Measurements from ENCODE around the gene ZKSCAN2.

The ZKSCAN2 gene

GRCh38 chr16:25224731-25225319 is 32.8 kb downstream of the ZKSCAN2 start:
- DNase-seq (ENCODE audit: low read depth in 2 of 2) = no peak

GRCh38 chr16:25223964-25224363 is 33.7 kb downstream of the ZKSCAN2 start:
- no peak for DNase-seq (ENCODE audit: low read depth in 2 of 2)

- DNase-seq (ENCODE audit: low read depth in 2 of 2) = no peak
Observed at GRCh38 chr16:25222959-25223358, 34.7 kb downstream of the ZKSCAN2 start.

GRCh38 chr16:25219070-25219737 is 38.4 kb downstream of the ZKSCAN2 start:
- no peak for DNase-seq (ENCODE audit: low read depth in 2 of 2)

GRCh38 chr16:25217921-25218320 is 39.7 kb downstream of the ZKSCAN2 start:
- no peak for DNase-seq (ENCODE audit: low read depth in 2 of 2)

- no peak for DNase-seq (ENCODE audit: low read depth in 2 of 2)
Observed at GRCh38 chr16:25217112-25217511, 40.5 kb downstream of the ZKSCAN2 start.

GRCh38 chr16:25213709-25214397 is 43.8 kb downstream of the ZKSCAN2 start:
- no peak for DNase-seq (ENCODE audit: low read depth in 2 of 2)

GRCh38 chr16:25212636-25213035 is 45.0 kb downstream of the ZKSCAN2 start:
- no peak for DNase-seq (ENCODE audit: low read depth in 2 of 2)

- peak in 1 of 2 experiments; percentile 7 for DNase-seq (ENCODE audit: low read depth in 2 of 2)
Observed at GRCh38 chr16:25210758-25211157, 46.9 kb downstream of the ZKSCAN2 start.

GRCh38 chr16:25199457-25199856 is 58.2 kb downstream of the ZKSCAN2 start:
- DNase-seq (ENCODE audit: low read depth in 2 of 2) = no peak

- DNase-seq (ENCODE audit: low read depth in 2 of 2) = no peak
Observed at GRCh38 chr16:25198021-25198420, 59.6 kb downstream of the ZKSCAN2 start.

- no peak for DNase-seq (ENCODE audit: low read depth in 2 of 2)
Observed at GRCh38 chr16:25194273-25194878, 63.3 kb downstream of the ZKSCAN2 start.

GRCh38 chr16:25192096-25192495 is 65.5 kb downstream of the ZKSCAN2 start:
- peak in 1 of 2 experiments; percentile 22 for DNase-seq (ENCODE audit: low read depth in 2 of 2)

- DNase-seq (ENCODE audit: low read depth in 2 of 2) = no peak
Observed at GRCh38 chr16:25189305-25189704, 68.3 kb downstream of the ZKSCAN2 start.

GRCh38 chr16:25187491-25187795 is 70.2 kb downstream of the ZKSCAN2 start:
- DNase-seq (ENCODE audit: low read depth in 2 of 2) = no peak
